Stimulated activated naive CD8-positive, alpha-beta T cell treated with anti-CD3 and anti-CD28 coated beads, Interleukin-15, Interleukin-2, amounts not matched to agents 100 U/mL and 50 U/mL, for 24 hours (primary cell): ENCODE data around the gene STOML3.
A peak's percentile ranks its signal among the peaks of the same experiment; 100 is the strongest.
"Not testable (repeated sequence)": the region's sequence is repeated elsewhere in the genome, so short reads cannot be mapped to it uniquely, and the experiment has no call there.

ENCODE experiments used
- ATAC-seq: fragments of 150-1000 bp; cut with Tn5 transposase; one replicate; pipeline ENCODE4 v1.10.0; 2021
- DNase-seq: peaks from one replicate; pipeline ENCODE4 v3.0.0; 2021

STOML3 gene

GRCh38 chr13:38990693-38991092 lies at the start of gene STOML3:
Gene STOML3 (minus strand): TSS chr13:38990831. CDS start chr13:38990721, 110 bp downstream.
- ATAC-seq (no peak), DNase-seq (no peak)

GRCh38 chr13:39040206-39040605 lies 49.6 kb upstream of the STOML3 start:
- ATAC-seq (no peak), DNase-seq (no peak)

GRCh38 chr13:39039041-39039440 lies 48.4 kb upstream of the STOML3 start:
- ATAC-seq: no peak

GRCh38 chr13:39038569-39039030 lies 48.0 kb upstream of the STOML3 start:
- DNase-seq (peak; percentile 56), ATAC-seq (peak; percentile 64)

More at GRCh38 chr13:39039041-39039440, 48.4 kb upstream of the STOML3 start:
- DNase-seq: no peak

- ATAC-seq: peak; percentile 84
- peak; percentile 84 for DNase-seq
Observed at GRCh38 chr13:39037880-39038568, 47.4 kb upstream of the STOML3 start, which contains the start of the genes NHLRC3 and PROSER1. Gene NHLRC3 (plus strand): TSS chr13:39038456. CDS start chr13:39038640, 184 bp downstream. Gene PROSER1 (minus strand): TSS chr13:39038089. CDS start chr13:39037242, 847 bp downstream.

GRCh38 chr13:39037410-39037879 lies 46.8 kb upstream of the STOML3 start:
- peak; percentile 6 for ATAC-seq
- no peak for DNase-seq

- ATAC-seq (no peak), DNase-seq (peak; percentile 25)
Observed at GRCh38 chr13:39036212-39036611, 45.6 kb upstream of the STOML3 start.

- DNase-seq (no peak), ATAC-seq (no peak)
Observed at GRCh38 chr13:39035799-39036198, 45.2 kb upstream of the STOML3 start.

GRCh38 chr13:39035204-39035603 lies 44.6 kb upstream of the STOML3 start:
- no peak for DNase-seq
- no peak for ATAC-seq

- DNase-seq (no peak), ATAC-seq (no peak)
Observed at GRCh38 chr13:39034085-39034484, 43.5 kb upstream of the STOML3 start.

- no peak for ATAC-seq
- DNase-seq: no peak
Observed at GRCh38 chr13:39032150-39032549, 41.5 kb upstream of the STOML3 start.

- DNase-seq (no peak), ATAC-seq (no peak)
Observed at GRCh38 chr13:39025433-39025839, 34.8 kb upstream of the STOML3 start.

- ATAC-seq (no peak), DNase-seq (no peak)
Observed at GRCh38 chr13:39023761-39024160, 33.1 kb upstream of the STOML3 start.

GRCh38 chr13:39023316-39023715 lies 32.7 kb upstream of the STOML3 start:
- no peak for DNase-seq
- ATAC-seq: no peak

- no peak for ATAC-seq
- no peak for DNase-seq
Observed at GRCh38 chr13:39020853-39021462, 30.3 kb upstream of the STOML3 start.

GRCh38 chr13:39016787-39017186 lies 26.2 kb upstream of the STOML3 start:
- peak; percentile 51 for ATAC-seq
- DNase-seq: no peak

- DNase-seq (no peak), ATAC-seq (peak; percentile 62)
Observed at GRCh38 chr13:39016087-39016486, 25.5 kb upstream of the STOML3 start.

GRCh38 chr13:39013462-39013861 lies 22.8 kb upstream of the STOML3 start:
- ATAC-seq: no peak
- DNase-seq: no peak

- DNase-seq (no peak), ATAC-seq (no peak)
Observed at GRCh38 chr13:39012608-39013007, 22.0 kb upstream of the STOML3 start.

- not testable (repeated sequence) for ATAC-seq, DNase-seq
Observed at GRCh38 chr13:39006371-39007111, 15.9 kb upstream of the STOML3 start.

GRCh38 chr13:38998739-38999138 lies 8.1 kb upstream of the STOML3 start:
- DNase-seq (no peak), ATAC-seq (peak; percentile 52)

GRCh38 chr13:38993381-38993780 lies 2.8 kb upstream of the STOML3 start:
- no peak for ATAC-seq
- DNase-seq: no peak

- DNase-seq: no peak
- no peak for ATAC-seq
Observed at GRCh38 chr13:38981096-38981495, 9.5 kb downstream of the STOML3 start.
